NCI-H2196 treated with DMSO at 0.1 percent for 48 hours (cell line): ENCODE data around the gene OR6Y1.

ENCODE experiments used
- DNase-seq: peaks from one replicate; lab custom pipeline; 2025; ENCODE audit not compliant: unreplicated experiment; lab: John Stamatoyannopoulos, UW

Gene OR6Y1

DNA sequence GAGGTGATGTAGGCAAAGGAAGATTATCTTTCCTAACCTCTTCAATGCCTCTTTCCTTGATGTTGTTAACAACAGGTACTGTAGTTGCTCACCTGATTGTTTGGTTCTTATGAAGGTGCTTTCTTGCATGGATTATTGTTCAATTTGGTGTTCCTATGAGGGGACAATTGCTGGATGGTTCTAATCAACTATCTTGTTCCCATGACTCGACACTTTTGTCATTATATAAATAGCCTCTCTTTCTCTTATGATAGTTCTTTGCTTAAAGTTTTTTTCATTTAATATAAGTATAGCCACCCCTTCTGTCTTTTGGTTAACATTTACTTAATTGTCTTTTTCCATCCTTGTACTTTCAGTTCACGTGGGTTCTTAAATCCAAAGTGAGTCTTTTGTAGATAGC is 46.7 kb downstream of the OR6Y1 start:
- DNase-seq = no peak

DNA sequence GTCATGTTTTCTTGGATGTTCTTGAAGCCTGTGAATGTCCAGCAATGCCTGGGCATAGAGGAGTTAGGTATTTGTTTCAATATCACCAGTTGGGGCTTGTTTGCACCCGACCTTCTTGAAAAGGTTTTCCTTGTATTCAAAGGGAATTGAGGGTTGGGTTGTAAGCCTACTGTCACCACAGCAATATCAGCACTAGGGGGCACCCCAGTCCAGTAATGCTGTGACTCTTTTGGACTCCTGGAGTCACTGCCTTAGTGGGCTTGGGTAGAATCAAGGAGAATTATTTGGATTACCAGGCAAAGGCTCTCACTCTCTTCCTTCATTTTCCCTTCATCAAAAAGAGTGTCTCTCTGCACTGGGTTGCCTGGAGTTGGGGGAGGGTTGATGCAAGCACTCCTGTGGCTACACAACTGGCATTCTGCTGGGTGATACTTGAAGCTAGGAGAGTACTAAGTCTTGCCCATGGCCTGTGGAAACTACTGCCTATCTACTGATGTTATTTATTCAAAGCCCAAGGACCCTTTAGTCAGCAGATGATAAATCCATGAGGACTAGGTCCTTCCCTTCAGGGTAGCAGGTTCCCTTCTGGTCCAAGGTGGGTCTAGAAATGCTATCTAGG is 47.7 kb downstream of the OR6Y1 start:
- no peak for DNase-seq

DNA sequence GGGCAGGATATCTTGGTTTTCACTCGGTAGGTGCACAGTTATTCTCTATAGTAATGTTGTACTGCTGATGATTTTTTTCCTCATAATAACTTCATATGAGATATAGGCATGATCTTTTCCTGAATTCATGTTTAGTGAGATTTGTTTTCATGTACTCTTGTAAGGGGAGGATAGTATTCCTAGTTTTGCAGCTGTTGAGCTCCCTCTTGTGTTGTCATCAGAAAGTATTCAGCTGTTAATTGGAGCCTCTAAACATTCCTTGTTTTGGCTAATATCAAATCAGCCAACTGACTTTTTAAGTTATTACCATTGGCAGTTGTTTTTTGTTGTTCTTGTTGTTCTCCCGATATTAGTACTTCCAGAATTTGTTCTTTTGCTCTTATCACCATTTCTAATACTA is 57.8 kb downstream of the OR6Y1 start:
- peak; percentile 1 for DNase-seq

DNA sequence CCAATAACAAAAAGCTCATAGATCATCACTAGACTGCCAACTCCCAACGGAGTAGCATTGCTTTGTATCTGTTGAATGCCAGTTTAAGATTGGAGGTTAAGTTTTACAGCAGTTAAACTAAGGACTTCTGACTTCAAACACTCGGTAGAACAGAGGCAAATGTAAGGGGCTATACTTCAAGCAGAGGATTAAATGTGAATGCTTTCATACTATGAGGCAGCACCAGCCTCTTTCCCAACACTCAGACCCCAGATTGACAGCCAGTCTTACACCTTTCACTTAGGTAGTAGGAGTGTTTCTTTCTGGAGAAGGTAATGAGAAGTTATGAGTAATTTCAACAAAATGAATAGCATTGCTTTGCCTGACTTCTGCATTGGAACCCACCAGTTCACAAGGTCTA is 59.4 kb downstream of the OR6Y1 start:
- DNase-seq = no peak
